GM23338 (cell line): ENCODE data around the gene FGF5. TPM values are rescaled to one million over a fixed set of nuclear protein-coding genes. Genes with fewer than 3 reads are reported as not detected.

Source experiments
- ATAC-seq: fragments of 200-7000 bp; cut with Tn5 transposase; 3 replicates; pipeline ENCODE4 v1.9.1; 2020
- DNase-seq: peaks from one replicate; pipeline ENCODE4 v3.0.0-alpha.2; 2015; ENCODE audit warnings: low spot score
- H2AFZ ChIP-seq: fragments of 200-600 bp; sonication (generic); 2 replicates; pipeline ENCODE4 v1.8.0; 2016; ENCODE audit warnings: antibody characterized with exemption, mild to moderate bottlenecking, moderate library complexity
- H3F3A ChIP-seq: fragments of 200-600 bp; sonication (generic); replicated peaks from 2 replicates; pipeline ENCODE4 v1.8.0; 2017; ENCODE audit warnings: antibody characterized with exemption, mixed run types, low read depth
- H3K27ac ChIP-seq: fragments of 200-600 bp; sonication (generic); 2 replicates; pipeline ENCODE4 v1.6.1; 2016; ENCODE audit warnings: low read depth
- H3K27me3 ChIP-seq: fragments of 200-600 bp; sonication (generic); 2 replicates; pipeline ENCODE4 v1.8.0; 2016; ENCODE audit warnings: mild to moderate bottlenecking, mixed run types, moderate library complexity; ENCODE audit not compliant: insufficient read depth
- H3K36me3 ChIP-seq: fragments of 200-600 bp; sonication (generic); 2 replicates; pipeline ENCODE4 v1.8.0; 2016; ENCODE audit warnings: mild to moderate bottlenecking; ENCODE audit not compliant: insufficient read depth
- H3K4me1 ChIP-seq: fragments of 200-600 bp; sonication (generic); 2 replicates; pipeline ENCODE4 v1.8.0; 2016; ENCODE audit warnings: mild to moderate bottlenecking, moderate library complexity; ENCODE audit not compliant: insufficient read depth
- H3K4me2 ChIP-seq: fragments of 200-600 bp; sonication (generic); 2 replicates; pipeline ENCODE4 v1.7.1; 2017; ENCODE audit warnings: mixed run types
- H3K4me3 ChIP-seq: fragments of 200-600 bp; sonication (generic); 2 replicates; pipeline ENCODE4 v1.6.1; 2016; ENCODE audit warnings: mixed run types
- H3K79me2 ChIP-seq: fragments of 200-600 bp; sonication (generic); replicated peaks from 2 replicates; pipeline ENCODE4 v1.8.0; 2017; ENCODE audit warnings: mild to moderate bottlenecking; ENCODE audit not compliant: insufficient read depth
- H3K9me2 ChIP-seq: fragments of 200-600 bp; sonication (generic); 2 replicates; pipeline ENCODE4 v1.8.0; 2017; ENCODE audit not compliant: insufficient read depth
- H4K20me1 ChIP-seq: fragments of 200-600 bp; sonication (generic); replicated peaks from 2 replicates; pipeline ENCODE4 v1.8.0; 2017; ENCODE audit warnings: mild to moderate bottlenecking; ENCODE audit not compliant: insufficient read depth
- H3K27ac Mint-ChIP-seq: 2 replicates; pipeline ENCODE4 v1.8.0; 2020; ENCODE audit warnings: inconsistent platforms, mild to moderate bottlenecking, moderate library complexity, mixed read lengths
- H3K27me3 Mint-ChIP-seq: 3 replicates; pipeline ENCODE4 v1.8.0; 2022; ENCODE audit warnings: low read depth, mild to moderate bottlenecking, moderate library complexity, mixed read lengths, inconsistent platforms; ENCODE audit not compliant: insufficient read depth, poor library complexity
- H3K36me3 Mint-ChIP-seq: 3 replicates; pipeline ENCODE4 v1.8.0; 2021; ENCODE audit warnings: low read depth, mild to moderate bottlenecking, inconsistent platforms, moderate library complexity, mixed read lengths
- H3K4me1 Mint-ChIP-seq: 3 replicates; pipeline ENCODE4 v1.8.0; 2020; ENCODE audit warnings: mild to moderate bottlenecking, inconsistent platforms, mixed read lengths
- H3K4me3 Mint-ChIP-seq: 3 replicates; pipeline ENCODE4 v1.8.0; 2021; ENCODE audit warnings: moderate library complexity, mild to moderate bottlenecking, inconsistent platforms, mixed read lengths
- H3K9me3 Mint-ChIP-seq: 3 replicates; pipeline ENCODE4 v1.8.0; 2020; ENCODE audit warnings: moderate library complexity, mild to moderate bottlenecking, inconsistent platforms, mixed read lengths
- CREB1 ChIP-seq: fragments of 250-450 bp; sonication (Bioruptor Pico); IDR thresholded peaks from 2 replicates; pipeline ENCODE4 v1.5.0; 2020; ENCODE audit warnings: low read depth, mild to moderate bottlenecking, moderate library complexity
- EZH2 ChIP-seq: fragments of 200-600 bp; sonication (generic); IDR thresholded peaks from one replicate; pipeline ENCODE4 v1.8.0; 2017; ENCODE audit warnings: antibody characterized with exemption, mild to moderate bottlenecking, low read depth; ENCODE audit not compliant: unreplicated experiment
- EZH2phosphoT487 ChIP-seq: fragments of 200-600 bp; sonication (generic); IDR thresholded peaks from one replicate; pipeline ENCODE4 v1.8.1; 2018; ENCODE audit warnings: antibody characterized with exemption; ENCODE audit not compliant: unreplicated experiment
- JUNB ChIP-seq: IDR thresholded peaks from one replicate; pipeline ENCODE4 v1.6.1; 2016; ENCODE audit warnings: antibody characterized with exemption; ENCODE audit not compliant: unreplicated experiment
- POLR2AphosphoS5 ChIP-seq: IDR thresholded peaks from 2 replicates; pipeline ENCODE4 v1.6.1; 2016; ENCODE audit warnings: antibody characterized with exemption, low read depth
- REST ChIP-seq: IDR thresholded peaks from one replicate; pipeline ENCODE4 v1.6.1; 2018; ENCODE audit warnings: antibody characterized with exemption; ENCODE audit not compliant: unreplicated experiment
- STAT1 ChIP-seq: IDR thresholded peaks from one replicate; pipeline ENCODE4 v1.6.1; 2016; ENCODE audit warnings: antibody characterized with exemption; ENCODE audit not compliant: unreplicated experiment
- ZNF114 ChIP-seq: fragments of 250-450 bp; sonication (Bioruptor Pico); IDR thresholded peaks from 2 replicates; pipeline ENCODE4 v1.5.0; 2020; ENCODE audit warnings: mild to moderate bottlenecking, moderate library complexity
- ZNF462 ChIP-seq: fragments of 250-450 bp; sonication (Bioruptor Pico); IDR thresholded peaks from 2 replicates; pipeline ENCODE4 v1.5.0; 2020; ENCODE audit warnings: mild to moderate bottlenecking, moderate library complexity
- polyA plus RNA-seq: library from polyadenylated mRNA; unstranded; fragments of >200 nt; fragmentation: Nextera tagmentation; extraction: Ambion mirVana; gene quantifications from 2 replicates; pipeline ENCODE4 v1.2.1, GENCODE V29; 2016
- total RNA-seq: library from RNA; depleted of rRNA; stranded (reverse); fragments of >200 nt; shearing (Covaris generic); gene quantifications from 2 replicates; pipeline ENCODE4 v1.2.3, GENCODE V29; 2014
- TF ChIP-seq, protein P1 (sequence below): IDR thresholded peaks from 2 replicates; pipeline ENCODE4 v1.6.1; 2016; ENCODE audit warnings: antibody characterized with exemption

The FGF5 gene
- total and polyA plus RNA-seq, 2 experiments from 2014 or later = not detected

DNA sequence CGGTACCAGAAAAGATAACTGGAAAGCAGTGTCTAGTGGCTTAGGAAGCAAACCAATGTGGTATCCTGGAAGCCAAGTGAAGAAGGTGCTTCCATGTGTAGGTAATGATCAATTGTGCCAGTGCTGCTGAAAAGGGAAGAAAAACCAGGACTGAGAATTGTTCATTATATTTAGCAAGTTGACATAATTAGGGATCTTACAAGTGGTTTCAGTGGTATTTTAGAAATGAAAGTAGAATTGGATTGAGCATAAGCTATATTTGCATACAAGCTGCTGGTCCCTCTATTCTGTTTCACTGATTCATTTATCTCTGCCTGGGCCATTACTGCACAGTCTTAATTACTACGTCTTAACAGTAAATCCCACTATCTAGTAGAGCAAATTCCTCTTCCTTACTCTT is 36.9 kb upstream of the FGF5 start:
- no peaks in the 10 kb centered on the region for H3K9me3 Mint-ChIP-seq
- Histone ChIP-seq H3K4me1 (no peaks in the 10 kb centered on the region), H3K27me3 (no peaks in the 10 kb centered on the region), H3F3A (no peaks in the 10 kb centered on the region), H3K36me3 (no peaks in the 10 kb centered on the region), H3K27ac (no peak overlapping the region), H4K20me1 (no peaks in the 10 kb centered on the region), H3K9me2 (no peaks in the 10 kb centered on the region), H3K4me2 (no peak overlapping the region), H2AFZ (no peak overlapping the region), H3K79me2 (no peaks in the 10 kb centered on the region), H3K4me3 (no peak overlapping the region)
- TF ChIP-seq EZH2phosphoT487 (no peak), ZNF114 (CRISPR knock-in tag) (no peak), STAT1 (no peak)
- TF ChIP-seq, protein P1, sequence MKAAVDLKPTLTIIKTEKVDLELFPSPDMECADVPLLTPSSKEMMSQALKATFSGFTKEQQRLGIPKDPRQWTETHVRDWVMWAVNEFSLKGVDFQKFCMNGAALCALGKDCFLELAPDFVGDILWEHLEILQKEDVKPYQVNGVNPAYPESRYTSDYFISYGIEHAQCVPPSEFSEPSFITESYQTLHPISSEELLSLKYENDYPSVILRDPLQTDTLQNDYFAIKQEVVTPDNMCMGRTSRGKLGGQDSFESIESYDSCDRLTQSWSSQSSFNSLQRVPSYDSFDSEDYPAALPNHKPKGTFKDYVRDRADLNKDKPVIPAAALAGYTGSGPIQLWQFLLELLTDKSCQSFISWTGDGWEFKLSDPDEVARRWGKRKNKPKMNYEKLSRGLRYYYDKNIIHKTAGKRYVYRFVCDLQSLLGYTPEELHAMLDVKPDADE = no peak
- ATAC-seq (no peak), DNase-seq (no peak)
- no peaks in the 10 kb centered on the region; the same call in 2 of the 3 replicates for H3K4me1 Mint-ChIP-seq
- H3K27me3 Mint-ChIP-seq = no peaks in the 10 kb centered on the region
- no peak overlapping the region for H3K27ac Mint-ChIP-seq
- no peak overlapping the region for H3K4me3 Mint-ChIP-seq
- no peaks in the 10 kb centered on the region for H3K36me3 Mint-ChIP-seq

- ATAC-seq = no peak
- no peak overlapping the region for H3K27ac Mint-ChIP-seq
- TF ChIP-seq EZH2 (no peak), REST (no peak), ZNF462 (CRISPR knock-in tag) (no peak), CREB1 (CRISPR knock-in tag) (no peak), POLR2AphosphoS5 (no peak), JUNB (no peak), ZNF114 (CRISPR knock-in tag) (no peak), STAT1 (no peak)
- TF ChIP-seq, protein P1 = no peak
Observed at GRCh38 chr4:80231180-80231579, 35.3 kb upstream of the FGF5 start.

More at GRCh38 chr4:80231180-80231579, 35.3 kb upstream of the FGF5 start:
- H3K36me3 Mint-ChIP-seq = no peaks in the 10 kb centered on the region
- Histone ChIP-seq H3K36me3 (no peaks in the 10 kb centered on the region), H3K4me1 (no peaks in the 10 kb centered on the region), H3F3A (no peaks in the 10 kb centered on the region), H3K79me2 (no peaks in the 10 kb centered on the region), H3K27me3 (no peaks in the 10 kb centered on the region), H3K4me3 (no peak overlapping the region), H3K9me2 (no peaks in the 10 kb centered on the region), H3K4me2 (no peak overlapping the region), H4K20me1 (no peaks in the 10 kb centered on the region), H3K27ac (no peak overlapping the region), H2AFZ (no peak overlapping the region)
- no peaks in the 10 kb centered on the region for H3K9me3 Mint-ChIP-seq
- DNase-seq = no peak
- H3K4me3 Mint-ChIP-seq = no peak overlapping the region
- no peaks in the 10 kb centered on the region for H3K27me3 Mint-ChIP-seq
- no peaks in the 10 kb centered on the region; the same call in 2 of the 3 replicates for H3K4me1 Mint-ChIP-seq
